GM23338 (cell line): ENCODE measurements around the gene STK38L. TPM values are rescaled to one million over a fixed set of nuclear protein-coding genes. Genes with fewer than 3 reads are reported as not detected.

ENCODE experiments used
- ATAC-seq: fragments of 200-7000 bp; cut with Tn5 transposase; 3 replicates; pipeline ENCODE4 v1.9.1; 2020
- DNase-seq: peaks from one replicate; pipeline ENCODE4 v3.0.0-alpha.2; 2015; ENCODE audit warnings: low spot score
- H2AFZ ChIP-seq: fragments of 200-600 bp; sonication (generic); 2 replicates; pipeline ENCODE4 v1.8.0; 2016; ENCODE audit warnings: antibody characterized with exemption, mild to moderate bottlenecking, moderate library complexity
- H3F3A ChIP-seq: fragments of 200-600 bp; sonication (generic); replicated peaks from 2 replicates; pipeline ENCODE4 v1.8.0; 2017; ENCODE audit warnings: antibody characterized with exemption, mixed run types, low read depth
- H3K27ac ChIP-seq: fragments of 200-600 bp; sonication (generic); 2 replicates; pipeline ENCODE4 v1.6.1; 2016; ENCODE audit warnings: low read depth
- H3K27me3 ChIP-seq: fragments of 200-600 bp; sonication (generic); 2 replicates; pipeline ENCODE4 v1.8.0; 2016; ENCODE audit warnings: mild to moderate bottlenecking, mixed run types, moderate library complexity; ENCODE audit not compliant: insufficient read depth
- H3K36me3 ChIP-seq: fragments of 200-600 bp; sonication (generic); 2 replicates; pipeline ENCODE4 v1.8.0; 2016; ENCODE audit warnings: mild to moderate bottlenecking; ENCODE audit not compliant: insufficient read depth
- H3K4me1 ChIP-seq: fragments of 200-600 bp; sonication (generic); 2 replicates; pipeline ENCODE4 v1.8.0; 2016; ENCODE audit warnings: mild to moderate bottlenecking, moderate library complexity; ENCODE audit not compliant: insufficient read depth
- H3K4me2 ChIP-seq: fragments of 200-600 bp; sonication (generic); 2 replicates; pipeline ENCODE4 v1.7.1; 2017; ENCODE audit warnings: mixed run types
- H3K4me3 ChIP-seq: fragments of 200-600 bp; sonication (generic); 2 replicates; pipeline ENCODE4 v1.6.1; 2016; ENCODE audit warnings: mixed run types
- H3K79me2 ChIP-seq: fragments of 200-600 bp; sonication (generic); replicated peaks from 2 replicates; pipeline ENCODE4 v1.8.0; 2017; ENCODE audit warnings: mild to moderate bottlenecking; ENCODE audit not compliant: insufficient read depth
- H3K9me2 ChIP-seq: fragments of 200-600 bp; sonication (generic); 2 replicates; pipeline ENCODE4 v1.8.0; 2017; ENCODE audit not compliant: insufficient read depth
- H4K20me1 ChIP-seq: fragments of 200-600 bp; sonication (generic); replicated peaks from 2 replicates; pipeline ENCODE4 v1.8.0; 2017; ENCODE audit warnings: mild to moderate bottlenecking; ENCODE audit not compliant: insufficient read depth
- H3K27ac Mint-ChIP-seq: 2 replicates; pipeline ENCODE4 v1.8.0; 2020; ENCODE audit warnings: inconsistent platforms, mild to moderate bottlenecking, moderate library complexity, mixed read lengths
- H3K27me3 Mint-ChIP-seq: 3 replicates; pipeline ENCODE4 v1.8.0; 2022; ENCODE audit warnings: low read depth, mild to moderate bottlenecking, moderate library complexity, mixed read lengths, inconsistent platforms; ENCODE audit not compliant: insufficient read depth, poor library complexity
- H3K36me3 Mint-ChIP-seq: 3 replicates; pipeline ENCODE4 v1.8.0; 2021; ENCODE audit warnings: low read depth, mild to moderate bottlenecking, inconsistent platforms, moderate library complexity, mixed read lengths
- H3K4me1 Mint-ChIP-seq: 3 replicates; pipeline ENCODE4 v1.8.0; 2020; ENCODE audit warnings: mild to moderate bottlenecking, inconsistent platforms, mixed read lengths
- H3K4me3 Mint-ChIP-seq: 3 replicates; pipeline ENCODE4 v1.8.0; 2021; ENCODE audit warnings: moderate library complexity, mild to moderate bottlenecking, inconsistent platforms, mixed read lengths
- H3K9me3 Mint-ChIP-seq: 3 replicates; pipeline ENCODE4 v1.8.0; 2020; ENCODE audit warnings: moderate library complexity, mild to moderate bottlenecking, inconsistent platforms, mixed read lengths
- CREB1 ChIP-seq: fragments of 250-450 bp; sonication (Bioruptor Pico); IDR thresholded peaks from 2 replicates; pipeline ENCODE4 v1.5.0; 2020; ENCODE audit warnings: low read depth, mild to moderate bottlenecking, moderate library complexity
- CTCF ChIP-seq, 2 experiments: fragments of 200-600 bp in 1 of 2; sonication (generic) in 1 of 2; conservative IDR thresholded peaks; 2 replicates each; pipeline versions ENCODE4 v1.5.1 to v1.6.1; 2016 to 2017; ENCODE audit warnings: antibody characterized with exemption in 2 of 2, low read depth in 2 of 2, mild to moderate bottlenecking in 2 of 2, moderate library complexity in 1 of 2
- EZH2 ChIP-seq: fragments of 200-600 bp; sonication (generic); IDR thresholded peaks from one replicate; pipeline ENCODE4 v1.8.0; 2017; ENCODE audit warnings: antibody characterized with exemption, mild to moderate bottlenecking, low read depth; ENCODE audit not compliant: unreplicated experiment
- JUNB ChIP-seq: IDR thresholded peaks from one replicate; pipeline ENCODE4 v1.6.1; 2016; ENCODE audit warnings: antibody characterized with exemption; ENCODE audit not compliant: unreplicated experiment
- NANOG ChIP-seq: IDR thresholded peaks from 2 replicates; pipeline ENCODE4 v1.6.1; 2016; ENCODE audit warnings: antibody characterized with exemption, borderline replicate concordance
- STAT1 ChIP-seq: IDR thresholded peaks from one replicate; pipeline ENCODE4 v1.6.1; 2016; ENCODE audit warnings: antibody characterized with exemption; ENCODE audit not compliant: unreplicated experiment
- ZNF114 ChIP-seq: fragments of 250-450 bp; sonication (Bioruptor Pico); IDR thresholded peaks from 2 replicates; pipeline ENCODE4 v1.5.0; 2020; ENCODE audit warnings: mild to moderate bottlenecking, moderate library complexity
- ZNF331 ChIP-seq: fragments of 250-450 bp; sonication (Bioruptor Pico); IDR thresholded peaks from 2 replicates; pipeline ENCODE4 v1.5.0; 2020; ENCODE audit warnings: low read depth, mild to moderate bottlenecking, moderate library complexity
- polyA plus RNA-seq: library from polyadenylated mRNA; unstranded; fragments of >200 nt; fragmentation: Nextera tagmentation; extraction: Ambion mirVana; gene quantifications from 2 replicates; pipeline ENCODE4 v1.2.1, GENCODE V29; 2016
- total RNA-seq: library from RNA; depleted of rRNA; stranded (reverse); fragments of >200 nt; shearing (Covaris generic); gene quantifications from 2 replicates; pipeline ENCODE4 v1.2.3, GENCODE V29; 2014
- TF ChIP-seq, protein P1 (sequence below): IDR thresholded peaks from 2 replicates; pipeline ENCODE4 v1.6.1; 2016; ENCODE audit warnings: antibody characterized with exemption
- TF ChIP-seq, protein P2 (sequence below): fragments of 250-450 bp; sonication (Bioruptor Pico); IDR thresholded peaks from 2 replicates; pipeline ENCODE4 v1.5.0; 2020; ENCODE audit warnings: mild to moderate bottlenecking, moderate library complexity

STK38L gene
- total and polyA plus RNA-seq, 2 experiments from 2014 or later: 28.9 to 56.5 TPM

GRCh38 chr12:27253347-27253746, 9.3 kb downstream of the STK38L start:
- Mint-ChIP-seq H3K9me3 (no peaks in the 10 kb centered on the region), H3K27ac (no peak overlapping the region; the same call in 1 of the 2 replicates), H3K4me3 (no peak overlapping the region), H3K36me3 (0 out of 3 replicates have a peak, but pooled peaks cover 3% of the 10 kb centered on the region), H3K27me3 (no peaks in the 10 kb centered on the region), H3K4me1 (peaks cover 2% of the 10 kb centered on the region; the same call in 2 of the 3 replicates)
- no peak for DNase-seq
- Histone ChIP-seq H2AFZ (no peak overlapping the region), H3K79me2 (peaks cover 97% of the 10 kb centered on the region), H3K4me2 (no peak overlapping the region), H3K27ac (no peak overlapping the region), H3K4me3 (no peak overlapping the region), H3F3A (no peaks in the 10 kb centered on the region), H3K4me1 (no peaks in the 10 kb centered on the region), H3K9me2 (no peaks in the 10 kb centered on the region), H3K36me3 (no peaks in the 10 kb centered on the region; the same call in 1 of the 2 replicates), H3K27me3 (no peaks in the 10 kb centered on the region), H4K20me1 (peaks cover 17% of the 10 kb centered on the region)
- no peak for ATAC-seq
- TF ChIP-seq CREB1 (CRISPR knock-in tag): no peak
- TF ChIP-seq ZNF114 (CRISPR knock-in tag): no peak
- no peak for TF ChIP-seq NANOG
- no peak for TF ChIP-seq CTCF (conservative IDR thresholded peaks at IDR 0.05; ENCODE audit: low read depth in 2 of 2)
- TF ChIP-seq EZH2: no peak
- no peak for TF ChIP-seq ZNF331
- TF ChIP-seq JUNB: no peak
- no peak for TF ChIP-seq STAT1

- H4K20me1 ChIP-seq: peaks cover 11% of the 10 kb centered on the region; the same call in 1 of the 2 replicates
- H2AFZ ChIP-seq: no peak overlapping the region
- H3K27ac ChIP-seq: no peak overlapping the region
- H3K4me1 Mint-ChIP-seq: peaks cover 10% of the 10 kb centered on the region
- peaks cover 91% of the 10 kb centered on the region for H3K79me2 ChIP-seq
- no peak overlapping the region for H3K27ac Mint-ChIP-seq
- no peaks in the 10 kb centered on the region for H3K27me3 Mint-ChIP-seq
- no peak overlapping the region for H3K4me3 ChIP-seq
- H3K4me1 ChIP-seq: peaks cover 14% of the 10 kb centered on the region
- H3F3A ChIP-seq: no peaks in the 10 kb centered on the region
- no peaks in the 10 kb centered on the region for H3K9me3 Mint-ChIP-seq
- H3K4me2 ChIP-seq: no peak overlapping the region
- ATAC-seq: no peak
- no peak overlapping the region for H3K4me3 Mint-ChIP-seq
- H3K36me3 ChIP-seq: no peaks in the 10 kb centered on the region; the same call in 1 of the 2 replicates
- TF ChIP-seq, protein P1, sequence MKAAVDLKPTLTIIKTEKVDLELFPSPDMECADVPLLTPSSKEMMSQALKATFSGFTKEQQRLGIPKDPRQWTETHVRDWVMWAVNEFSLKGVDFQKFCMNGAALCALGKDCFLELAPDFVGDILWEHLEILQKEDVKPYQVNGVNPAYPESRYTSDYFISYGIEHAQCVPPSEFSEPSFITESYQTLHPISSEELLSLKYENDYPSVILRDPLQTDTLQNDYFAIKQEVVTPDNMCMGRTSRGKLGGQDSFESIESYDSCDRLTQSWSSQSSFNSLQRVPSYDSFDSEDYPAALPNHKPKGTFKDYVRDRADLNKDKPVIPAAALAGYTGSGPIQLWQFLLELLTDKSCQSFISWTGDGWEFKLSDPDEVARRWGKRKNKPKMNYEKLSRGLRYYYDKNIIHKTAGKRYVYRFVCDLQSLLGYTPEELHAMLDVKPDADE: no peak
- no peak for TF ChIP-seq STAT1
- TF ChIP-seq, protein P2, sequence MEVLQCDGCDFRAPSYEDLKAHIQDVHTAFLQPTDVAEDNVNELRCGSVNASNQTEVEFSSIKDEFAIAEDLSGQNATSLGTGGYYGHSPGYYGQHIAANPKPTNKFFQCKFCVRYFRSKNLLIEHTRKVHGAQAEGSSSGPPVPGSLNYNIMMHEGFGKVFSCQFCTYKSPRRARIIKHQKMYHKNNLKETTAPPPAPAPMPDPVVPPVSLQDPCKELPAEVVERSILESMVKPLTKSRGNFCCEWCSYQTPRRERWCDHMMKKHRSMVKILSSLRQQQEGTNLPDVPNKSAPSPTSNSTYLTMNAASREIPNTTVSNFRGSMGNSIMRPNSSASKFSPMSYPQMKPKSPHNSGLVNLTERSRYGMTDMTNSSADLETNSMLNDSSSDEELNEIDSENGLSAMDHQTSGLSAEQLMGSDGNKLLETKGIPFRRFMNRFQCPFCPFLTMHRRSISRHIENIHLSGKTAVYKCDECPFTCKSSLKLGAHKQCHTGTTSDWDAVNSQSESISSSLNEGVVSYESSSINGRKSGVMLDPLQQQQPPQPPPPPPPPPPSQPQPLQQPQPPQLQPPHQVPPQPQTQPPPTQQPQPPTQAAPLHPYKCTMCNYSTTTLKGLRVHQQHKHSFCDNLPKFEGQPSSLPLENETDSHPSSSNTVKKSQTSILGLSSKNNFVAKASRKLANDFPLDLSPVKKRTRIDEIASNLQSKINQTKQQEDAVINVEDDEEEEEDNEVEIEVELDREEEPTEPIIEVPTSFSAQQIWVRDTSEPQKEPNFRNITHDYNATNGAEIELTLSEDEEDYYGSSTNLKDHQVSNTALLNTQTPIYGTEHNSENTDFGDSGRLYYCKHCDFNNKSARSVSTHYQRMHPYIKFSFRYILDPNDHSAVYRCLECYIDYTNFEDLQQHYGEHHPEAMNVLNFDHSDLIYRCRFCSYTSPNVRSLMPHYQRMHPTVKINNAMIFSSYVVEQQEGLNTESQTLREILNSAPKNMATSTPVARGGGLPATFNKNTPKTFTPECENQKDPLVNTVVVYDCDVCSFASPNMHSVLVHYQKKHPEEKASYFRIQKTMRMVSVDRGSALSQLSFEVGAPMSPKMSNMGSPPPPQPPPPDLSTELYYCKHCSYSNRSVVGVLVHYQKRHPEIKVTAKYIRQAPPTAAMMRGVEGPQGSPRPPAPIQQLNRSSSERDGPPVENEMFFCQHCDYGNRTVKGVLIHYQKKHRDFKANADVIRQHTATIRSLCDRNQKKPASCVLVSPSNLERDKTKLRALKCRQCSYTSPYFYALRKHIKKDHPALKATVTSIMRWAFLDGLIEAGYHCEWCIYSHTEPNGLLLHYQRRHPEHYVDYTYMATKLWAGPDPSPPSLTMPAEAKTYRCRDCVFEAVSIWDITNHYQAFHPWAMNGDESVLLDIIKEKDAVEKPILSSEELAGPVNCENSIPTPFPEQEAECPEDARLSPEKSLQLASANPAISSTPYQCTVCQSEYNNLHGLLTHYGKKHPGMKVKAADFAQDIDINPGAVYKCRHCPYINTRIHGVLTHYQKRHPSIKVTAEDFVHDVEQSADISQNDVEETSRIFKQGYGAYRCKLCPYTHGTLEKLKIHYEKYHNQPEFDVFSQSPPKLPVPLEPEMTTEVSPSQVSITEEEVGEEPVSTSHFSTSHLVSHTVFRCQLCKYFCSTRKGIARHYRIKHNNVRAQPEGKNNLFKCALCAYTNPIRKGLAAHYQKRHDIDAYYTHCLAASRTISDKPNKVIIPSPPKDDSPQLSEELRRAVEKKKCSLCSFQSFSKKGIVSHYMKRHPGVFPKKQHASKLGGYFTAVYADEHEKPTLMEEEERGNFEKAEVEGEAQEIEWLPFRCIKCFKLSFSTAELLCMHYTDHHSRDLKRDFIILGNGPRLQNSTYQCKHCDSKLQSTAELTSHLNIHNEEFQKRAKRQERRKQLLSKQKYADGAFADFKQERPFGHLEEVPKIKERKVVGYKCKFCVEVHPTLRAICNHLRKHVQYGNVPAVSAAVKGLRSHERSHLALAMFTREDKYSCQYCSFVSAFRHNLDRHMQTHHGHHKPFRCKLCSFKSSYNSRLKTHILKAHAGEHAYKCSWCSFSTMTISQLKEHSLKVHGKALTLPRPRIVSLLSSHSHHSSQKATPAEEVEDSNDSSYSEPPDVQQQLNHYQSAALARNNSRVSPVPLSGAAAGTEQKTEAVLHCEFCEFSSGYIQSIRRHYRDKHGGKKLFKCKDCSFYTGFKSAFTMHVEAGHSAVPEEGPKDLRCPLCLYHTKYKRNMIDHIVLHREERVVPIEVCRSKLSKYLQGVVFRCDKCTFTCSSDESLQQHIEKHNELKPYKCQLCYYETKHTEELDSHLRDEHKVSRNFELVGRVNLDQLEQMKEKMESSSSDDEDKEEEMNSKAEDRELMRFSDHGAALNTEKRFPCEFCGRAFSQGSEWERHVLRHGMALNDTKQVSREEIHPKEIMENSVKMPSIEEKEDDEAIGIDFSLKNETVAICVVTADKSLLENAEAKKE (CRISPR knock-in tag): no peak
- 0 out of 3 replicates have a peak, but pooled peaks cover 3% of the 10 kb centered on the region for H3K36me3 Mint-ChIP-seq
- no peaks in the 10 kb centered on the region for H3K27me3 ChIP-seq
- DNase-seq: no peak
- H3K9me2 ChIP-seq: no peaks in the 10 kb centered on the region
Observed at GRCh38 chr12:27255806-27256205, 11.7 kb downstream of the STK38L start.
